GM04504 (cell line): ENCODE data around the gene IL36RN.

Experiments used
- DNase-seq: peaks from one replicate; pipeline ENCODE4 v3.0.0-alpha.2; 2012; ENCODE audit warnings: low read depth

The IL36RN gene

GRCh38 chr2:113102133-113102532 is 43.1 kb downstream of the IL36RN start:
- DNase-seq = no peak

GRCh38 chr2:113103277-113103676 is 44.3 kb downstream of the IL36RN start:
- DNase-seq = no peak

GRCh38 chr2:113104054-113104611 is 45.1 kb downstream of the IL36RN start:
- DNase-seq = no peak

GRCh38 chr2:113105047-113105785 is 46.2 kb downstream of the IL36RN start:
- no peak for DNase-seq

- no peak for DNase-seq
Measured at GRCh38 chr2:113111121-113111520, 52.1 kb downstream of the IL36RN start.

- no peak for DNase-seq
Measured at GRCh38 chr2:113111823-113112287, 52.9 kb downstream of the IL36RN start.

- DNase-seq = no peak
Measured at GRCh38 chr2:113112441-113112840, 53.4 kb downstream of the IL36RN start.

GRCh38 chr2:113112871-113113270 is 53.9 kb downstream of the IL36RN start:
- DNase-seq = no peak

GRCh38 chr2:113113807-113114206 is 54.8 kb downstream of the IL36RN start:
- no peak for DNase-seq
